Loucy (cell line): ENCODE data around the gene PCCA.

Experiments
- H2AFZ ChIP-seq: fragments of 200-600 bp; sonication (generic); 2 replicates; pipeline ENCODE4 v1.6.0; 2016; ENCODE audit warnings: antibody characterized with exemption, mild to moderate bottlenecking, low read length, moderate library complexity
- H3F3A ChIP-seq: fragments of 200-600 bp; 2 replicates; pipeline ENCODE4 v1.6.0; 2016; ENCODE audit warnings: antibody characterized with exemption, low read depth, mild to moderate bottlenecking
- H3K27me3 ChIP-seq: fragments of 200-600 bp; sonication (generic); 2 replicates; pipeline ENCODE4 v1.6.1; 2014; ENCODE audit warnings: low read length, mild to moderate bottlenecking; ENCODE audit not compliant: insufficient read depth, poor library complexity, severe bottlenecking
- H3K36me3 ChIP-seq: fragments of 200-600 bp; sonication (generic); 2 replicates; pipeline ENCODE4 v1.6.1; 2016; ENCODE audit warnings: low read length; ENCODE audit not compliant: insufficient read depth
- H3K4me1 ChIP-seq: fragments of 200-600 bp; sonication (generic); 2 replicates; pipeline ENCODE4 v1.5.1; 2014; ENCODE audit warnings: low read length, mild to moderate bottlenecking; ENCODE audit not compliant: insufficient read depth, poor library complexity, severe bottlenecking
- H3K4me2 ChIP-seq: fragments of 200-600 bp; sonication (generic); 2 replicates; pipeline ENCODE4 v1.6.0; 2014; ENCODE audit warnings: antibody characterized with exemption, low read length, low read depth, mild to moderate bottlenecking; ENCODE audit not compliant: poor library complexity, severe bottlenecking
- H3K4me3 ChIP-seq: fragments of 200-600 bp; sonication (generic); 2 replicates; pipeline ENCODE4 v1.5.1; 2014; ENCODE audit warnings: low read length, mild to moderate bottlenecking, mixed read lengths; ENCODE audit not compliant: poor library complexity, severe bottlenecking
- H3K79me2 ChIP-seq: fragments of 200-600 bp; sonication (generic); 2 replicates; pipeline ENCODE4 v1.6.1; 2014; ENCODE audit warnings: low read length; ENCODE audit not compliant: insufficient read depth
- H3K9ac ChIP-seq: fragments of 200-600 bp; sonication (generic); 2 replicates; pipeline ENCODE4 v1.6.0; 2014; ENCODE audit warnings: mild to moderate bottlenecking, low read depth, low read length, moderate library complexity; ENCODE audit not compliant: poor library complexity, severe bottlenecking
- H3K9me2 ChIP-seq: fragments of 200-600 bp; sonication (generic); replicated peaks from 2 replicates; pipeline ENCODE4 v1.6.1; 2016; ENCODE audit warnings: low read depth, low read length, mixed read lengths
- H3K9me3 ChIP-seq: fragments of 200-600 bp; sonication (generic); 2 replicates; pipeline ENCODE4 v1.6.1; 2014; ENCODE audit warnings: mild to moderate bottlenecking, antibody characterized with exemption, low read length, low read depth; ENCODE audit not compliant: insufficient read depth
- H4K20me1 ChIP-seq: fragments of 200-600 bp; sonication (generic); 2 replicates; pipeline ENCODE4 v1.6.0; 2014; ENCODE audit warnings: antibody characterized with exemption, low read length, mild to moderate bottlenecking; ENCODE audit not compliant: insufficient read depth, poor library complexity, severe bottlenecking
- CTCF ChIP-seq: fragments of 200-600 bp; sonication (generic); conservative IDR thresholded peaks from 2 replicates; pipeline ENCODE4 v1.5.1; 2014; ENCODE audit warnings: mild to moderate bottlenecking, antibody characterized with exemption, low read length
- EZH2phosphoT487 ChIP-seq: fragments of 200-600 bp; IDR thresholded peaks from 2 replicates; pipeline ENCODE4 v1.6.1; 2018; ENCODE audit warnings: antibody characterized with exemption, mild to moderate bottlenecking, moderate library complexity, borderline replicate concordance

Gene PCCA

GRCh38 chr13:100432611-100433010 is 343.7 kb downstream of the PCCA start:
- H3K36me3 ChIP-seq, result peaks cover 13% of the 10 kb centered on the region; the same call in 1 of the 2 replicates
- H2AFZ ChIP-seq, result no peak overlapping the region
- no peak overlapping the region for H3K9ac ChIP-seq
- H3K4me3 ChIP-seq, result no peak overlapping the region
- no peaks in the 10 kb centered on the region for H3F3A ChIP-seq
- TF ChIP-seq CTCF (no peak), EZH2phosphoT487 (no peak)
- H3K9me2 ChIP-seq, result no peaks in the 10 kb centered on the region
- no peaks in the 10 kb centered on the region for H3K79me2 ChIP-seq
- no peaks in the 10 kb centered on the region for H3K4me1 ChIP-seq
- no peak overlapping the region for H3K4me2 ChIP-seq
- no peaks in the 10 kb centered on the region for H3K9me3 ChIP-seq
- no peaks in the 10 kb centered on the region for H4K20me1 ChIP-seq
- no peaks in the 10 kb centered on the region for H3K27me3 ChIP-seq

- no peaks in the 10 kb centered on the region for H3K79me2 ChIP-seq
- H3K9ac ChIP-seq, result no peak overlapping the region
- no peak overlapping the region for H2AFZ ChIP-seq
- H3K9me3 ChIP-seq, result no peaks in the 10 kb centered on the region
- TF ChIP-seq CTCF, result no peak
- no peak for TF ChIP-seq EZH2phosphoT487
- H3K4me3 ChIP-seq, result no peak overlapping the region
- no peaks in the 10 kb centered on the region for H3K4me1 ChIP-seq
- H4K20me1 ChIP-seq, result no peaks in the 10 kb centered on the region
- H3K4me2 ChIP-seq, result no peak overlapping the region
- no peaks in the 10 kb centered on the region for H3K9me2 ChIP-seq
- H3F3A ChIP-seq, result no peaks in the 10 kb centered on the region
- peaks cover 13% of the 10 kb centered on the region; the same call in 1 of the 2 replicates for H3K36me3 ChIP-seq
- H3K27me3 ChIP-seq, result no peaks in the 10 kb centered on the region
Observed at GRCh38 chr13:100433475-100433874, 344.6 kb downstream of the PCCA start.

GRCh38 chr13:100434010-100434763 is 345.3 kb downstream of the PCCA start:
- no peaks in the 10 kb centered on the region for H3K27me3 ChIP-seq
- H4K20me1 ChIP-seq, result no peaks in the 10 kb centered on the region
- no peaks in the 10 kb centered on the region for H3K4me1 ChIP-seq
- H3K4me2 ChIP-seq, result no peak overlapping the region
- H2AFZ ChIP-seq, result no peak overlapping the region
- H3K9ac ChIP-seq, result no peak overlapping the region
- H3K9me2 ChIP-seq, result no peaks in the 10 kb centered on the region
- no peak for TF ChIP-seq CTCF
- no peak for TF ChIP-seq EZH2phosphoT487
- H3K79me2 ChIP-seq, result no peaks in the 10 kb centered on the region
- peaks cover 9% of the 10 kb centered on the region; the same call in 1 of the 2 replicates for H3K36me3 ChIP-seq
- no peaks in the 10 kb centered on the region for H3K9me3 ChIP-seq
- H3F3A ChIP-seq, result no peaks in the 10 kb centered on the region
- no peak overlapping the region for H3K4me3 ChIP-seq
